HuH-7.5 (cell line): ENCODE measurements around the gene EIF6.

Source experiments
- DNase-seq: peaks from one replicate; pipeline ENCODE4 v3.0.0; 2011; ENCODE audit warnings: low spot score

The EIF6 gene

DNA sequence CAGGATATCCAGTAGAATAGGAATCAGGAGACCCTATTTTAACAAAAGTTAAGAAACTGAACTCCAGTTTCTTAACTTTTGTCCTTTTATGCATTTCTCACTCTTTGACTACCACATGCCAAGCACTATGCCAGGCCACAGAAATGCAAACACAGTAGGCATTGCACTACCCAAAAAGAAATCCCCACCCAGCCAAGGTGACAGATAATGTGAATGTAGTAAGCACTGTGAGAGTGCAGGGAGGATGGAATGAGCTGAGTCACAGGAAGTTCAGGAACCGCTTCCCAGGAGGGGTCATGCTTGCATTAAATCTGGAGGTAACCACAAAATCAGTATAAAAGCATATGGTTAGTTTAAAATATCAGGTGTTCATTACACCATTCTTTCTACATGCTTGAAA, 27.7 kb upstream of the EIF6 start:
- DNase-seq: no peak

DNA sequence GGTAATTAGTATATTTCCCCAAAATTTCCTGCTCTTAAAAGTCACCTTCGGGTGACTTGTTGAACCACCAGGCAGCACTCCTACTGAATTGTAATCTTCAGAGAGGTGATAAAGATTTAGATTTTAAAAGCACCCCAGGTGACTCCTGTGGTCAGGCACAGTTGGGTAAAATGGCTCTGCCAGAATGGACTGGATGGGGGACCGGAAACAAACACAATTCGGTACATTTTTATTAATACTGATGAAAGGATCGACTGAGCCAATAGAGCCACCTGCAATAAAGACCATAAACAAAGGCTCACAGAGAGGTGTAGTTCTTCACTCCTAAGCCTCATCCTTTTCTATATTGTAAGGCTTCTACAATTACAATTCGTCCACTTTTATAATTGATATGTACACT, 27.2 kb upstream of the EIF6 start:
- DNase-seq: no peak

DNA sequence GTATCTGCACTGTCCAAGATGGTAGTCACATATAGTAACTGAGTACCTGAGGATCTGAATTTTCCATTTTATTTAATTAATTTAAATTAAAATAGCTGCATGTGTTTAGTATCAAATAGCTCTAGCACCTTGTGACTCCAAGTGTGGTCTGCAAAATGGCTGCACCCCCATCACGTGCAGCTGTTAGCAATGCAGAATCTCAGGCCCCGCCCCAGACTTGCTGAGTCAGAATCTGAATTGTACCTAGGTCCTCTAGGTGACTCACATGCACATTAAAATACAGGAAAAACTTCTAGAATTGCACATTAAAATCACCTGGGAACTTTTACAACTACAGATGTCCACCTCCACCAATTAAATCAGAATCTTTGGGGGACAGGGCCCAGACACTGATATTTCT, 26.8 kb upstream of the EIF6 start:
- DNase-seq: no peak

DNA sequence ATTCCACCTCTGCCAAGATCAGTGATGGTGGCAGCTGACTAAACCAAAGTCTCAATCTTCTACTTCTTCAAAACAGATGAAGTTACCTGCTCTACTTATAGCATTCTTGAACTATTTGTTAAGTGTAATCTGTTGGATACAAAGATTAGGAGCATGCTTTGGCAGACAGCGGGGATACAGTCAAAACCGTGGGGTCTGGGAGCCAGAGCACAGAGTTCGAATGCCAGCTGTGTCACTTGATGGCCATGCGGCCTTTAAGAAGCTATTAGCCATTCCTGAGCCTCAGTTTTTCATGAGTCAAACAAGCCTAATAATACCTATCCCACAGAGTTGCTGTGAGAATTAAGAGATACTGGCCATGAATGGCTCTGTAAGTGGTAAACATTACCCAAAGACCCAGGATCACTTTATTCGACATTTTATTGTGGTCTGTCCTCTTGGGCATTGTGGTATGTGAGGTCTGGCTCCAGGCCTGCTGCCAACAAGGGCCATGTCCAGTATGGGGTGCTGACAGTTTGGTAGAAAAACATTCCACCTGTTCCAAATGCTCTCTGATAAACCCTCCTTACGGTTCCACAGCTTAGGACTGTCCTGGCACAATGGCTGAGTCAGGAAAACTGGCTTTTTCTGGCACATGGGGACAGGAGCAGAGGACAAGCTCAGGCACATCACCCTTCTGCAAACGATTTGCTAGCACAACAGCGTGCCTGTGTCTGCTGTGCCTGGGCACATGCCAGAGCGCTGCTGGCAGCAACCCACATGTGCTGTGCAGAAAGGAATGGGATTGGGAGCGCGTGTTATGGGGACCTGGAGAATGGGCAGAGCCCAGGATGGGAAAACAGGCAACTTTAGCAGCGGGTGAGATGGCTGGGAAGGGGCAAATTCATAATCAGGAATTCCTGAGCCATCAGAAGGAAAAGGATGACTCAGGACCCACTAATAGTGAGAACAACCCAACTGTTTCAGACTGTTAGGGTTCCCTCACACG, 23.4 kb upstream of the EIF6 start:
- no peak for DNase-seq

GRCh38 chr20:35306931-35307517, 22.5 kb upstream of the EIF6 start:
- DNase-seq: peak; percentile 88

DNA sequence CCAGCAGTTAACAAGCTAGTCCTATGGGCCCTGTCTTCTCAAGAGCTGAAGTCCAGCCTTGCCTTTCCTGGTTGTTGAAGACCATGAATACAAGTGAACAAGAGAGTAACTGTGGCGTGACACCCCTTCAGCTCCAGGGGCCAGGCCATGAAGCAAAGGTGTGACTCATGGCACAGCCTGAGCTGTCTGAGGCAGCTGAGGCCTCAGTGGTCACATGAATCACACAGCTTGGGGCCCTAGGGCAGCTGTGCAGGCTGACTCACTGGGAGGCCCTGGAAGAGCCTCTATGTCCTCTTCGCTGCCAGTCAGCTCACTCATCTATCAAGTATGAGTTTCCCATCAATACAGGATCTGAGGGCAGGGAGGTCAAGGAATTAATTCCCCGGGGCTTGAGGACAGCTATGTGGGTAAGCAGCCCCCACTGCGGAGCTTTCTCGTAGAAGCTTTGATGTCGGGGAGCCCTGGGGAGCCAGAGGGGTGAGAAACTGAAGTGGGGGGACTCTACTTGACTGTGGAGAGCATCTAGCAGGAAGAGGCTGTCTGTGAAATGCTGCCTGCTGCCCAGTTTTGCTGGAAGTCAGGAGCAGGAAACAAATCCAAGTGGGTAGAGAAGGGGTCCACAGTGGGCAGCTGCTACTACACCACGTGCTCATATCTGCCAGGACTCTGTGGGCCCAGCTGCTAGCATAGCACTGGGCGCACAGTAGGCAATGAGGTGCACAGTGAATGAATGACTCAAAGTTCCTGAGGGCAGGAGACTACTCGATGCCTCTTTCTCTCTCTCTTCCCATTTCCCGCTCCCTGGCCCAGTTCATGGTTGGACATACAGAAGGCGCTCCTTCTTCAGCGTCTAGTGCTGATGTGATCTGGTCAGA, 21.3 kb upstream of the EIF6 start:
- no peak for DNase-seq

- DNase-seq: no peak
Observed at GRCh38 chr20:35304956-35305355, 20.4 kb upstream of the EIF6 start.

DNA sequence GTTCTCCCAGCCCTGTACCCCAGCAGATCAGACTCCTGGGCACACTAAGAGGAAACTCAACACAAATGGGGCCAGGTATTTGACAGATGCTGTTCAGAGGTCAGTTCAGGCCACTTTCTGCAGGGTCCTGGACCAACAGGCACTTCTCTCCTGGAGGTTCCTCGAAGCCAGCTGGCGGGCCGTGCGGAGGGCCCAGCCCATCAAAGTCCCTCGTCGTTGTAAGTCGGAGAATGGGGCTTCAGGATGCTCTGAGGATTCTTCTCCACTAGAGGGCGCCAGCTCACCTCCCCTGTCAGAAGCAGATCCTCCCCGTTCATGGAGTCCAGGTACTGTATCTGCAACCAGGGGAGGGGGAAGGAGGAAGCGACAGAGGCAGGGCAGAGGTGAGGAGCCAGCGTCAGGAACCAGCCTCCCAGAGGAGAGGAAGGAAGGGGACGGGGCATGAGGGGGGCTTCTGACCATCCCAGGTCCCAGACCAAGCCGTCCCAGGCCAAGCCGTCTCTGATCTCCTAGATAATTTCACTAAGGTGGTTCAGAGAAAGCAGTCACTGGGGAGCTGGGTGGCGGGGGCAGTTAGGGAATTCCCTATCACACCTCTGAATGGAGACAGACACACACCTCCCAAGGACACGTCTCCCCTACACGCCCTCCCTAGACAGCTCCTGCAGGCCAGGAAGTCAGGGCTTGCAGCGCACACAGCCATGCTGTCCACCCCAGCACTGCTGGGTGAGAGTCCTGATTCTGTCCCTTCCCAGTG, 19.3 kb upstream of the EIF6 start:
- DNase-seq: peak; percentile 91

DNA sequence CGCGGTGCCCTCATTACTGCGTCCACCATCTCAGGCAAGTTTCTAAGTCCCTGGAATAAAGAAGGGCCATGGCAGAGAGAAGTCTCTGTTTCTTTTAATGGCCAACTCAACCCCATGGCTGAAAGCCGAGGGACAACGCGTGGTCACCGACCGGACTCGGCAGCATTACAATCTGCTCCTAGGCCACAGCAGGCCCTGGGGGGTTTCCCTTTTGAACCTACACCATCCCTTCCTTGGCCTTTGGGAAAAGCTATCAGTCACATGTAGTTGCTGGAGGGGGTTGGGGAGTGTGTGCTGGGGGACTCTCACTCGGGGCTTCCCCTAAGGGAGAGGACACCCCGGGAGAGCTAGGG, 18.8 kb upstream of the EIF6 start:
- DNase-seq: no peak

GRCh38 chr20:35302421-35303335, 18.1 kb upstream of the EIF6 start:
- DNase-seq: no peak

- DNase-seq: no peak
Observed at GRCh38 chr20:35301426-35301825, 16.9 kb upstream of the EIF6 start.

DNA sequence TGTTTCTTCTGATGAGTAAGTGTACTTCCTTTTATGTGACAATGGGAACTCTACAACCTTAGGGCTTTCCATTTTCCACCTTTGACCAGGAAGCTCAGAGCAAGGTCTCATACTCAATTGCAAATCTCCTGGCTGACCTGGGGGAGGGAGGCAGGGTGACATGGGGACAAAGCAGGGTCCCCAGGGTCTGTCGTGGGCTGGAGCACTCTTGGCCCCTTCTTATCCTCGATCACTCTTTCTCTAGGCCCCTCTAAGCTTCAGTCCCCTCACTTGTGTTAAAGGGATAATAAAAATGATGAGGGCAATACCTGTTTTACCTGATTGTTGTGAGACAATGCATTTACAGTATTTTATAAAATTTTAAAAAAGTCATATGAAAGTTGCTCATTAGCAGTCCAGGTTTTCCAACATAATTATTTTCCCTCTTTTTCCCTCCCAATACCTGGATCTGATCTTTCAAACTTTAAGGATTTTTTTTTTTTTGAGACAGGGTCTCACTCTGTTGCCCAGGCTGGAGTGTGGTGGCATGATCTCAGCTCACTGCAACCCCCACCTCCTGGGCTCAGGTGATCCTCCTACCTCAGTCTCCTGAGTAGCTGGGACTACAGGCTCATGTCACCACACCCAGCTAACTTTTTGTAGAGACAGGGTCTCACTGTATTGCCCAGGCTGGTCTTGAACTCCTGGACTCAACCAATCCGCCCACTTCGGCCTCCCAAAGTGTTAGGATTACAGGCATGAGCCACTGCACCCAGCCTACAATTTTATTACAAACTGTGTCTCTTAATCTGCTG, 16.1 kb upstream of the EIF6 start:
- no peak for DNase-seq

- no peak for DNase-seq
Observed at GRCh38 chr20:35299780-35300179, 15.2 kb upstream of the EIF6 start.

DNA sequence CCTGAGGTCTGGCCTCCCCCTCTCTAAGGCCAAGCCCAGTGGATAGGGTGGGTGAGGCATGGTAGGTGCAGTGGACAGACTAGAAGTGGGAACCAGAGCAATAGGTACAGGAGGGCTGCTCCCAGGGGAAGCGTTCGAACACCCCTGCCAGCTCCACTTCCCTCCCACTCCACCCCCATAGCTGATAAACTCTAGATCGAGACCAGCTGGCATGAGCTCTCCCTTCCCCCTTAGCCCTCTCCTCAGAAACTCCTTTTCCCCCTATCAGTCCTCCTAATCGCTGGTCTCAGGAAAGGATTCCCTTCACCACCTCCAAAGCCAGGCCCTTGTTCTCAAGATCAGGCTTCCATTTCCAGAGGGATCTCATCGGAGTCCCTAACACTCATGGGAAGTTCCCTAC, 13.7 kb upstream of the EIF6 start:
- no peak for DNase-seq

- DNase-seq: no peak
Observed at GRCh38 chr20:35297740-35298139, 13.2 kb upstream of the EIF6 start.

DNA sequence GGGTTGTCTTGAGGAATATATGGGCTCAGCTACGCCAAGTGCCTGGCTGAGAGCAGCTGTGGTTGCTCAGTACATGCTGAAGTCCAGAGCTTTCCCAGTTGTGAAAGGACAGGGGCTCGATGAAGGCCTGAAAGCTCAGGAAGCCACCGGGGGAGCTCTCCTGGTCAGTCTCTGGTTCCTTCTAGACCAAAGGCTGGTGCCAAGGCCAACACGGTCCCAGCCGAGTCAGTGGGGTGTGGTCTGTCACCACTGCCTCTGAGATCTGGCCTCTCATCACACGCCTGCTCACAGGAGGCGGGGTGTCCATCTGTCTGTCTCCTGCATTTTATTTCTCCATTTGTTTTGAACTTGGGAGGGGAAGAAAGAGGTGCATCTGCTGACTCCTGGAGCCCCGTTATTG, 12.6 kb upstream of the EIF6 start:
- no peak for DNase-seq

DNA sequence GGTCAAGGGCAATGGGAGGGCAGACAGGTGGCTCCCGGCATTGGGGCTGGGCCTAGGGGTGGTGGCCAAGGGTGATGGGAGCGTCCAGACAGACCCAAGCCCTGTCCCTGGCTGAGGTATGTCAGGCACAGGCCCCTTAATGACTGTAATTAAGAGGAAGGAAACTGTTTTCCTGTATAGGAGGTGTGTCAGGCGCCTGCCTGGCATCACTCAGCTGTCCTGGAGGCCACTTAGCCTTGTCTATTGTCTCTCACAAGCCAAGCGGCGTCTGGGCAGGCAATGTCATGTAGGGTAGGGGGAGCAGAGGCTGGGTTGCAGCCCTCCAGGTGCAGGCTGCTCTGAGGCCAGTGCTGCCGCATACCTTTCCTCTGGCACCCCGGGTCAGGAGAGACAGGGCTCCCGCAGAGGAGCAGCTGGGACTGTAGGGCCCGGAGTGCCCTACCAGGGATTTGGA, 11.6 kb upstream of the EIF6 start:
- DNase-seq: no peak

DNA sequence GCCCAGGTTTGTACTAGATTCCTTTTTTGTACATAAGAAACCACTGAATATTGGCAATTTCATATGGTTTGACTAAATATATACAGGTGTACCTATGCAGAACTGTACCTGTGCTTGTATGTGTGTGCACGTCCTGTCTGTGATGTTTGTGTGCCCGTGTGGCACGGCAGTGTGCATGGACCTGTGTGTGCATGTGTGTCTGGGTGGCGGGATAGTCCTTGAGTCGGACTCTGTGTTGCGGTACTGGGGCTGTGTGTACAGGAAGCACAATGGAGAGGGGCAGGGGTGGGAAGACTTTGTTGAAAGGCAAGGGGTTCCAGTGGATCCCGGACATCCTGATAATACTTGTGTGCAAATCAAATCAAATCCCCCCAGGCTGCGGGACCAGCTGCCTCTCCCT, 11.1 kb upstream of the EIF6 start:
- no peak for DNase-seq

DNA sequence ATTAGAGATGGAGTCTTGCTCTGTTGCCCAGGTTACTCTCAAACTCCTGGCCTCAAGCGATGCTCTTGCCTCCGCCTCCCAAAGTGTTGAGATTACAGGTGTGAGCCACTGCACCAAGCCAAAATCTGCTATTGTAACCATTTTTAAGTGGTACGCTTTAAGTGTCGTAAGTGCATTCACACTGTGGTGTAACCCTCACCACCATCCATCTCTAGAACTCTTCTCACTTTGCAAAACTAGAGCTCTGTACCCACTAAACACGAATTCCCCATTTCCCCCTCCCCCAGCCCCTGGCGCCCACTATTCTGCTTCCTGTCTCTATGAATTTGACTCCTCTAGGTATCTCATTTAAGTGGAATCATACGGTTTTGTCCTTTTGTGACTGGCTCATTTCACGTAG, 10.5 kb upstream of the EIF6 start:
- DNase-seq: no peak

GRCh38 chr20:35294293-35294685, 9.7 kb upstream of the EIF6 start:
- DNase-seq: peak; percentile 76
